ENCODE results near the gene XPC.

The XPC gene

GRCh38 chr3:14212032-14212431, 33.6 kb upstream of the XPC start:
- DNase-seq (ENCODE audit: low read depth): no peak
- no peak overlapping the region for H3K4me3 ChIP-seq (ENCODE audit: low read length)
- no peak for TF ChIP-seq CTCF (conservative IDR thresholded peaks at IDR 0.05; ENCODE audit: low read depth, low read length)

- no peak for DNase-seq (ENCODE audit: low read depth)
- no peak overlapping the region for H3K4me3 ChIP-seq (ENCODE audit: low read length)
- no peak for TF ChIP-seq CTCF (conservative IDR thresholded peaks at IDR 0.05; ENCODE audit: low read depth, low read length)
Measured at GRCh38 chr3:14211621-14212020, 33.2 kb upstream of the XPC start.

- TF ChIP-seq CTCF (conservative IDR thresholded peaks at IDR 0.05; ENCODE audit: low read depth, low read length): no peak
- no peak overlapping the region for H3K4me3 ChIP-seq (ENCODE audit: low read length)
- DNase-seq (ENCODE audit: low read depth): no peak
Measured at GRCh38 chr3:14210843-14211594, 32.6 kb upstream of the XPC start.

GRCh38 chr3:14210290-14210688, 31.9 kb upstream of the XPC start:
- DNase-seq (ENCODE audit: low read depth): no peak
- no peak for TF ChIP-seq CTCF (conservative IDR thresholded peaks at IDR 0.05; ENCODE audit: low read depth, low read length)
- H3K4me3 ChIP-seq (ENCODE audit: low read length): no peak overlapping the region

GRCh38 chr3:14209581-14210289, 31.3 kb upstream of the XPC start:
- DNase-seq (ENCODE audit: low read depth): no peak
- TF ChIP-seq CTCF (conservative IDR thresholded peaks at IDR 0.05; ENCODE audit: low read depth, low read length): no peak

GRCh38 chr3:14208977-14209394, 30.6 kb upstream of the XPC start:
- TF ChIP-seq CTCF (conservative IDR thresholded peaks at IDR 0.05; ENCODE audit: low read depth, low read length): no peak
- DNase-seq (ENCODE audit: low read depth): no peak
- no peak overlapping the region for H3K4me3 ChIP-seq (ENCODE audit: low read length)

More at GRCh38 chr3:14209581-14210289, 31.3 kb upstream of the XPC start:
- no peak overlapping the region for H3K4me3 ChIP-seq (ENCODE audit: low read length)

- DNase-seq (ENCODE audit: low read depth): no peak
- no peak for TF ChIP-seq CTCF (conservative IDR thresholded peaks at IDR 0.05; ENCODE audit: low read depth, low read length)
- H3K4me3 ChIP-seq (ENCODE audit: low read length): no peak overlapping the region
Measured at GRCh38 chr3:14208168-14208567, 29.8 kb upstream of the XPC start.

Data from retinal pigment epithelial cell (primary cell).